WI38 (cell line): ENCODE measurements around the gene LPGAT1.

Experiments used
- H3K4me3 ChIP-seq: 2 replicates; pipeline ENCODE4 v1.5.1; 2011; ENCODE audit warnings: low read depth, mild to moderate bottlenecking, control low read depth, low read length
- TF ChIP-seq, protein P1 (sequence below): IDR thresholded peaks from 2 replicates; pipeline ENCODE4 v1.5.1; 2012; ENCODE audit warnings: low read depth, mild to moderate bottlenecking, control low read depth, low read length

Gene LPGAT1

DNA sequence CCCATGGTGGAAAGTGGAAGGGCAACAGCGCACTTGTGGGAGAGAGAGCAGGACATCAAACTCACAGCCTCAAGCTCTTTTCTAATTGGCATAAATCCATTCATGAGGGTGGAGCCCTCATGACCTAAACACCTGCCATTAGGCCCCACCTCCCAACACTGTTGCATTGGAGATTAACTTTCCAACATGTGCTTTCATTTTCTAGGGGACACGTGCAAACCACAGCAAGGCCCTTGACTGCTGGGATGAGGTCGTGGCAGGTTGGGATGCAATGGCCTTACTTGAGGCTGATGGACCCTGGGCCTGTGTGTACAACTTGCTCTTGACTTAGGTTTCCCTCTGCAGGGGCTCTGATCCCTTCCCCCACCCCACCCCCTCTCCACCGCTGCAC, 119.3 kb downstream of the LPGAT1 start:
- H3K4me3 ChIP-seq: no peak overlapping the region
- TF ChIP-seq, protein P1, sequence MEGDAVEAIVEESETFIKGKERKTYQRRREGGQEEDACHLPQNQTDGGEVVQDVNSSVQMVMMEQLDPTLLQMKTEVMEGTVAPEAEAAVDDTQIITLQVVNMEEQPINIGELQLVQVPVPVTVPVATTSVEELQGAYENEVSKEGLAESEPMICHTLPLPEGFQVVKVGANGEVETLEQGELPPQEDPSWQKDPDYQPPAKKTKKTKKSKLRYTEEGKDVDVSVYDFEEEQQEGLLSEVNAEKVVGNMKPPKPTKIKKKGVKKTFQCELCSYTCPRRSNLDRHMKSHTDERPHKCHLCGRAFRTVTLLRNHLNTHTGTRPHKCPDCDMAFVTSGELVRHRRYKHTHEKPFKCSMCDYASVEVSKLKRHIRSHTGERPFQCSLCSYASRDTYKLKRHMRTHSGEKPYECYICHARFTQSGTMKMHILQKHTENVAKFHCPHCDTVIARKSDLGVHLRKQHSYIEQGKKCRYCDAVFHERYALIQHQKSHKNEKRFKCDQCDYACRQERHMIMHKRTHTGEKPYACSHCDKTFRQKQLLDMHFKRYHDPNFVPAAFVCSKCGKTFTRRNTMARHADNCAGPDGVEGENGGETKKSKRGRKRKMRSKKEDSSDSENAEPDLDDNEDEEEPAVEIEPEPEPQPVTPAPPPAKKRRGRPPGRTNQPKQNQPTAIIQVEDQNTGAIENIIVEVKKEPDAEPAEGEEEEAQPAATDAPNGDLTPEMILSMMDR: no peak

DNA sequence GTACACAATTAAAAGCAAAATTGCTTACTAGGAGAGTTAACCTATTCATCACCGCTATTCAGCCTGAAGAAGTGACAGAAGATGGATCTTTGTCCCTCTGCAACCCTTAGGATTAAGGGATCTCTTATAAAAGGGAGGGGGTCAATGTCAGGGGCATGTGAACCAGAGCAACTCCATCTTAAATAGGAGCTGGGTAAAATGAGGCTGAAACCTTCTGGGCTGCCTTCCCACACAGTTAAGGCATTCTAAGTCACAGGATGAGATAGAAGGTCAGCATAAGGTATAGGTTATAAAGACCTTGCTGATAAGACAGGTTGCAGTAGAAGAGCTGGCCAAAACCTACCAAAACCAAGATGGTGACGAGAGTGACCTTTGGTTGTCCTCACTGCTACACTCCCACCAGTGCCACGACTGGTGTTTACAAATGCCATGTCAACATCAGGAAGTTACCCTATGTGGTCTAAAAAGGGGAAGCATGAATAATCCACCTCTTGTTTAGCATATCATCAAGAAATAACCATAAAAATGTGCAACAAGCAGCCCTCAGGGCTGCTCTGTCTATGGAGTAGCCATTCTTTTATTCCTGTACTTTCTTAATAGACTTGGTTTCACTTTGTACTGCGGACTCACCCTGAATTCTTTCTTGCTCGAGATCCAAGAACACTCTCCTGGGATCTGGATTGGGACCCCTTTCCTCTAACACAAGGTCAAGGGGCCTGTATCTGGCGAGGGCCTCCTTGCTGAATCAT, 119.8 kb downstream of the LPGAT1 start:
- TF ChIP-seq, protein P1: no peak
- H3K4me3 ChIP-seq: no peak overlapping the region

DNA sequence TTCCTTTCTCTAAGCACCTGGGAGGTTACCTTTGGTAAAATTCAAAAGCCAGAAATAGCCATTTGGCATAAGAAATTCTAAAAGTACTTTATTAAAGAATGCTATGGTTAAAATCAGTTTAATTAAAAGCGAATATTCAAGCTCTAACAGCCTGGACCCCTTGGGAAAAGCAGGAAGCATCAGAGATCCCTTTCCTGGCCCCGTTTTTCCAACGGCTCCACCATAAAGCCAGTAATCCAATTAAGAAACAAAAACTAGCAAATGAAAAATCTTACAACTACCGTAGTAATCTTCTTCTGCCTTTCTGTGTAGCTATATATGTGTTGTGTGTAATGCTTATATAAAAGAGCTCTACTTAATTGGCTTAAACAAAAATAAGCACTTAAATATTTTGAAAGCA, 121.6 kb downstream of the LPGAT1 start:
- H3K4me3 ChIP-seq: no peak overlapping the region
- TF ChIP-seq, protein P1: no peak

DNA sequence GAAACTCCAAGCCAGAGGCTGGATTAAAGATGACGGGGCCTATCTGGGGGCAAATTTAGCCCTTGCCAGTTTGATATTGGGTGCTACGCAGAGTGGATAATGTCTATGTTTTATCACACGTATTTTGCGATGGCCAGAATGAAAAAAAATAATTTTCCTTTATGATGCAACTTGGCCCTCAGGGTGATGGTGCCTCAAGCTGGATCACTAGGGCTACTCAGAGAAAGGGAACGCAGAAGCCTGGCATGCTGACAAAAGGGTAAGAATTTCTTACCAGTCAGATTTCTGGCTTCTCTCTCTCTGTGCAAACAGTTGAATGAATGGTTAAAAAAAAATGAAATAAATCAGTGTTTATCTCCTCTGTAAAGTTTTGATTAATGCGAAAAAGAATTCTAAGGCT, 122.6 kb downstream of the LPGAT1 start:
- TF ChIP-seq, protein P1: no peak
- H3K4me3 ChIP-seq: no peak overlapping the region

DNA sequence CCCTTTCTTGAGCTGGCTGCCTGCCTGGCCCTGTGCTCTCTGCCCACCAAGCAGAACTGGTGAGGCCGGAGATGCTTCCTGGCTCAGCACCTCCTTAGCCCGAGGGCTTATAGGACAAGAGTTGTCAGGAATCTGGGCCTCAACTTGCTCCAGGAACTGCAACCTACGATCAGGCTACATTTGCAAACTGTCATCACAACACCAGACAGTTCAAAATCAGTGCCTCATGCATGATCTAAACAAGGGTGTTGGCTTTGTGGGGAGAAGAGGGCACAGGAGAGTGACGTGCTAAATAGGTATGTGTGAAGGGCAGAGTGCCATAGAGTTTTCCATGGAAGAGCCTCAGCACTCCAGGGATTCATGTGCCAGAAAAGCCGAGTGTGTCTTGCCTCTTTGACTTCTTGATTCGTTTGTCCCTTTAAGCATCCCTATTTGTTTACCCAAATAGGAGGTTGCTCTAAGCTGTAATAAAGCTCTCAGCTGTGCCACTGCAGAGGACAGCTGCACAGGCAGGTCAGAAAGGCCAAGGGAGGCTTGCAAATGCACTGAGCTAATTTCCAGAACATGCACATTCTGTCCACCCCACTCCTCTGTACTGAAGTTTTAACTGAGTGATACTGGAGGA, 125.0 kb downstream of the LPGAT1 start:
- TF ChIP-seq, protein P1: no peak
- H3K4me3 ChIP-seq: no peak overlapping the region

DNA sequence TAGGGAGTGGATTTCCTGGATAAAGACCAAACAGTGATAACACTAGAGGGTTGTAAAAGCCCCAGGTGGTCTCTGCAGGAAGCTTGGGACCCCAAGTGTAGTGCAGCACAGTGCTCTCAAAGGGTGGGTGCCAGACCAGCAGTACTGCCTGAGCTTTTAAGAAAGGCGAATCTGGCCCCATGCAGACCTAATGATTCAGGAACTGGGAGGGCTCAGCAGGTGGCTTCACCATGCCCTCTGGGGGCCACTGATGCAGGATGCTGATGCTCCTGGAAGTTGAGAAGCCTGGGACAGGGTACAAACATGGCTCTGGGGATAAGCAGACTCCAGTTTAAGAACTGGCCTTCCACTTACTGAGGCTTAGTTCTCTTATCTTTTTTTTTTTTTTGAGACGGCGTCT, 126.0 kb downstream of the LPGAT1 start:
- no peak overlapping the region for H3K4me3 ChIP-seq
- TF ChIP-seq, protein P1: no peak

DNA sequence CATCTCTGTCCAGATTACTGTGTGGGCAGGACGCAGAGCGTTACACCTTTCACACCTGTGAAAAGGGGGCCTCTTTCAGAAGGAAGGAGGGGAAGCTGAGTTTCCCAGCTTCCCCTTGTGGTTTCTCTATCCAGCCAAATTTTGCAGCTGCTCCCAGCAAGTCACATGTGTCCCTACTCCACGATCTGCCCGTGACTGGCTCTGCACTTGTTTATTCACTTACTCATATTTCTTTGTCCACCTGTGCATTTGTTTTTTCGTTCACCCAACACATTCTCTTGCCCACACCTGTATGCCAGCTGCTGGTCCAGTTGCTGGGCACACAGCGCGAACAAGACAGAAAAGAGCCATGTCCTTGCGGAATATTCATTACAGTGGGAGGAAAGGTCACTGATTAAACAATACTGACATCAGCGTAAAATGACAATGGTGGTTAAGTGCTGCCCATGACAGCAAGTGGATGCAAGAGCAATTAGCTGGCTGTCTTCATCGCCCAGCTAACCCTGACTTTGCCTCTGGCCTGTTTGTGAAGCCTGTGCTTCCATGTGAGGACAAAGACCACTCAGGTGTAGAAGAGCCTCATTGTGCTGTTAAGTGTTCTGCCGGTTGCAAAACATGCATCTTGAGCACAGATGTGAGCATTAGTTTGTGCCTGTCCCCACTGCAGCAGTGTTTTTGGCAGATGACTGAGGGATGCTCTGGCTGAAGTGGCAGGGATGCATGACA, 126.6 kb downstream of the LPGAT1 start:
- no peak overlapping the region for H3K4me3 ChIP-seq
- TF ChIP-seq, protein P1: no peak
